ENCODE data around the gene GALNT16. TPM values are rescaled to one million over a fixed set of nuclear protein-coding genes. Genes with fewer than 3 reads are reported as not detected.

The GALNT16 gene
- total RNA-seq, 1 donor from 2014 or later = 12.4 TPM

- H3K4me3 Mint-ChIP-seq = no peak overlapping the region
- no peak for TF ChIP-seq CTCF (conservative IDR thresholded peaks at IDR 0.05)
- no peaks in the 10 kb centered on the region for H3K4me1 Mint-ChIP-seq (ENCODE audit: unreplicated experiment)
- H3K36me3 Mint-ChIP-seq = peaks cover 3% of the 10 kb centered on the region
- no peak overlapping the region for H3K27ac Mint-ChIP-seq
- H3K27me3 Mint-ChIP-seq = no peaks in the 10 kb centered on the region
- DNase-seq (ENCODE audit: extremely low spot score, unreplicated experiment) = no peak
- no peaks in the 10 kb centered on the region for H3K9me3 Mint-ChIP-seq
These were observed 20.9 kb downstream of the GALNT16 start for GRCh38 chr14:69280746-69281291.

DNA sequence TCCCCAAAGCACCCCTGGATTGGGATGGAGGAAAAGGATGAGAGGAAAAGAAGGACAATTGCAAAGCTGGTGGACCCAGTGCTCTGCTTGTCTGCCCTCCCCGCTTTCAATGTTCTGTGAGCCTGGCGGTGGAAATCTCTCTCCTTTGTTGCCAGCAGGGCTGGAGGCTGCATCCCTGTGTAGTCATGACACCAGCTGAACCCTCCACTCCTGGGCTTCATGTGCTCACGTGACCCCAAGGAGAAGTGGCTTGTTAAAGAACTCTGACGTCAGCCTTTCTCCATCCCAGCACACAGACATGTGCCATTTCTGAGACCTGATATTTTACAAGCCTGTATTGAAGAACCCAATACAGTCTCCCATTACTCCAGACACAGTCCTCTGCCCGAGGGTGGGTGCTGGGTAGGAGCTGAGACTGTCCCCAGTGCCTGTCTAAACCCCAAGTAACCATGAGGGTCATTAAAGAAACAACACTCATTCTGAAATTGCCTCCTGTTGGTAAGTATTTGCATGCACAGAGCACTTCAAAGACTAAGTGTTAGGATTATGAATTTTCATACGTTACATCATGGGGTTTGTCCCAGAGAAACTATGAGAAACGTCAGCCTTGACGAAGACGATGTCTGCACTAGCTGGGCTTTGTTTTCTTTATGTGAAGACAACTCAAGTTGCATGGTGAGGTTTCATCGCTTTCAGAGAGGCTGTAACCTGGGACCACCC lies 21.7 kb downstream of the GALNT16 start:
- Mint-ChIP-seq H3K36me3 (peaks cover 3% of the 10 kb centered on the region), H3K9me3 (no peaks in the 10 kb centered on the region), H3K4me3 (no peak overlapping the region), H3K4me1 (ENCODE audit: unreplicated experiment) (no peaks in the 10 kb centered on the region), H3K27me3 (no peaks in the 10 kb centered on the region), H3K27ac (no peak overlapping the region)
- no peak for DNase-seq (ENCODE audit: extremely low spot score, unreplicated experiment)
- no peak for TF ChIP-seq CTCF (conservative IDR thresholded peaks at IDR 0.05)

- no peaks in the 10 kb centered on the region for H3K27me3 Mint-ChIP-seq
- H3K9me3 Mint-ChIP-seq = no peaks in the 10 kb centered on the region
- peaks cover 6% of the 10 kb centered on the region for H3K4me1 Mint-ChIP-seq (ENCODE audit: unreplicated experiment)
- no peak overlapping the region for H3K4me3 Mint-ChIP-seq
- no peak for DNase-seq (ENCODE audit: extremely low spot score, unreplicated experiment)
- no peak for TF ChIP-seq CTCF (conservative IDR thresholded peaks at IDR 0.05)
- no peak overlapping the region for H3K27ac Mint-ChIP-seq
- peaks cover 3% of the 10 kb centered on the region for H3K36me3 Mint-ChIP-seq
These were observed 22.5 kb downstream of the GALNT16 start for GRCh38 chr14:69282448-69282847.

- no peak overlapping the region for H3K4me3 Mint-ChIP-seq
These were observed 24.2 kb downstream of the GALNT16 start for GRCh38 chr14:69284170-69284569.

GRCh38 chr14:69285661-69286255 lies 25.8 kb downstream of the GALNT16 start:
- Mint-ChIP-seq H3K4me1 (ENCODE audit: unreplicated experiment) (peaks cover 30% of the 10 kb centered on the region), H3K36me3 (no peaks in the 10 kb centered on the region), H3K27me3 (no peaks in the 10 kb centered on the region), H3K27ac (no peak overlapping the region), H3K4me3 (no peak overlapping the region), H3K9me3 (no peaks in the 10 kb centered on the region)
- no peak for DNase-seq (ENCODE audit: extremely low spot score, unreplicated experiment)
- no peak for TF ChIP-seq CTCF (conservative IDR thresholded peaks at IDR 0.05)

More at GRCh38 chr14:69284170-69284569, 24.2 kb downstream of the GALNT16 start:
- Mint-ChIP-seq H3K36me3 (no peaks in the 10 kb centered on the region), H3K4me1 (ENCODE audit: unreplicated experiment) (peaks cover 20% of the 10 kb centered on the region), H3K27me3 (no peaks in the 10 kb centered on the region), H3K27ac (no peak overlapping the region), H3K9me3 (no peaks in the 10 kb centered on the region)
- no peak for TF ChIP-seq CTCF (conservative IDR thresholded peaks at IDR 0.05)
- no peak for DNase-seq (ENCODE audit: extremely low spot score, unreplicated experiment)
